HG02885 (cell line): ENCODE results near the gene SPATC1L.

ENCODE experiments used
- ATAC-seq: cut with Tn5 transposase; IDR thresholded peaks from one replicate; pipeline ENCODE4 v1.9.1; 2021; ENCODE audit warnings: mild to moderate bottlenecking; ENCODE audit not compliant: unreplicated experiment, poor library complexity

Gene SPATC1L

GRCh38 chr21:46122758-46123683 lies 61.2 kb downstream of the SPATC1L start:
- no peak for ATAC-seq

- ATAC-seq: no peak
Measured at GRCh38 chr21:46122237-46122671, 62.0 kb downstream of the SPATC1L start.

GRCh38 chr21:46121286-46122221 lies 62.7 kb downstream of the SPATC1L start:
- ATAC-seq: no peak

- no peak for ATAC-seq
Measured at GRCh38 chr21:46120301-46121285, 63.7 kb downstream of the SPATC1L start.

GRCh38 chr21:46119637-46120271 lies 64.5 kb downstream of the SPATC1L start:
- ATAC-seq: no peak

GRCh38 chr21:46119144-46119636 lies 65.1 kb downstream of the SPATC1L start:
- ATAC-seq: no peak

GRCh38 chr21:46118316-46119143 lies 65.7 kb downstream of the SPATC1L start:
- ATAC-seq: no peak

- no peak for ATAC-seq
Measured at GRCh38 chr21:46117586-46118315, 66.5 kb downstream of the SPATC1L start.

- ATAC-seq: no peak
Measured at GRCh38 chr21:46116776-46117585, 67.3 kb downstream of the SPATC1L start.

- ATAC-seq: no peak
Measured at GRCh38 chr21:46116189-46116775, 68.0 kb downstream of the SPATC1L start.

GRCh38 chr21:46115441-46116188 lies 68.6 kb downstream of the SPATC1L start:
- no peak for ATAC-seq

- ATAC-seq: no peak
Measured at GRCh38 chr21:46114963-46115362, 69.3 kb downstream of the SPATC1L start.

GRCh38 chr21:46113497-46114176 lies 70.6 kb downstream of the SPATC1L start:
- no peak for ATAC-seq

- ATAC-seq: no peak
Measured at GRCh38 chr21:46112725-46113215, 71.5 kb downstream of the SPATC1L start.
